AG10803 (cell line): Measurements from ENCODE around the gene LDLRAD4.

Experiments used
- DNase-seq: peaks from one replicate; pipeline ENCODE4 v3.0.0; 2010; ENCODE audit warnings: low read depth
- H3K4me3 ChIP-seq: 2 replicates; pipeline ENCODE4 v1.5.1; 2011; ENCODE audit warnings: mild to moderate bottlenecking, low read length, control low read depth
- CTCF ChIP-seq: conservative IDR thresholded peaks from 2 replicates; pipeline ENCODE4 v1.5.1; 2011; ENCODE audit warnings: mild to moderate bottlenecking, low read length, control low read depth, inconsistent platforms

Gene LDLRAD4

GRCh38 chr18:13553449-13553848 is 334.9 kb downstream of the LDLRAD4 start:
- H3K4me3 ChIP-seq: no peak overlapping the region
- no peak for TF ChIP-seq CTCF
- no peak for DNase-seq

- H3K4me3 ChIP-seq: no peak overlapping the region
- TF ChIP-seq CTCF: no peak
- no peak for DNase-seq
Measured at GRCh38 chr18:13555192-13555591, 336.6 kb downstream of the LDLRAD4 start.

- TF ChIP-seq CTCF: no peak
- no peak for DNase-seq
- no peak overlapping the region for H3K4me3 ChIP-seq
Measured at GRCh38 chr18:13555865-13556264, 337.3 kb downstream of the LDLRAD4 start.

GRCh38 chr18:13556502-13556901 is 337.9 kb downstream of the LDLRAD4 start:
- TF ChIP-seq CTCF: no peak
- DNase-seq: no peak
- H3K4me3 ChIP-seq: no peak overlapping the region

GRCh38 chr18:13558124-13558523 is 339.6 kb downstream of the LDLRAD4 start:
- peak; percentile 49 for DNase-seq
- no peak overlapping the region for H3K4me3 ChIP-seq
- TF ChIP-seq CTCF: peak; percentile 71

GRCh38 chr18:13558790-13559189 is 340.2 kb downstream of the LDLRAD4 start:
- no peak overlapping the region for H3K4me3 ChIP-seq
- no peak for DNase-seq
- TF ChIP-seq CTCF: no peak

- no peak for DNase-seq
- TF ChIP-seq CTCF: no peak
- no peak overlapping the region for H3K4me3 ChIP-seq
Measured at GRCh38 chr18:13559754-13560153, 341.2 kb downstream of the LDLRAD4 start.
